ENCODE data around the gene RSBN1L.

The RSBN1L gene

DNA sequence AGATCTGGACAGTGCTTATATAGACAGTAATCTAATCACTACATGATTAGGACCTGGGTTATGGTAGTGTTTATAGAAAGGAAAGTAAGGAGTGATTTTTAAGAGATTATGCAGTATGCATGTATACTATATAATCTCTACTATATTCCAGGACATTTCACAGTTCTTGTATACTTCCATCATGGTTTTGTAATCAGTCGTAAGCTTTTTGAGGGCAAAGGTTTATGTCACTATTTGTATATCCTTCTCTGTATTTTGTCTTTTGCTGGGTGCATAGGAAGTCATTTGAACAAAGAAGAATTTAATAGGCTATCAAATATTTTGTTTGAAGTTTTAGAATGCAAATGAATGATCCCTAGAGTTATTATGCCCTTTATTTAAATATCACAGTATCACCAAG lies 39.2 kb downstream of the RSBN1L start:
- H3K27ac ChIP-seq: no peak overlapping the region
- TF ChIP-seq, protein P1, sequence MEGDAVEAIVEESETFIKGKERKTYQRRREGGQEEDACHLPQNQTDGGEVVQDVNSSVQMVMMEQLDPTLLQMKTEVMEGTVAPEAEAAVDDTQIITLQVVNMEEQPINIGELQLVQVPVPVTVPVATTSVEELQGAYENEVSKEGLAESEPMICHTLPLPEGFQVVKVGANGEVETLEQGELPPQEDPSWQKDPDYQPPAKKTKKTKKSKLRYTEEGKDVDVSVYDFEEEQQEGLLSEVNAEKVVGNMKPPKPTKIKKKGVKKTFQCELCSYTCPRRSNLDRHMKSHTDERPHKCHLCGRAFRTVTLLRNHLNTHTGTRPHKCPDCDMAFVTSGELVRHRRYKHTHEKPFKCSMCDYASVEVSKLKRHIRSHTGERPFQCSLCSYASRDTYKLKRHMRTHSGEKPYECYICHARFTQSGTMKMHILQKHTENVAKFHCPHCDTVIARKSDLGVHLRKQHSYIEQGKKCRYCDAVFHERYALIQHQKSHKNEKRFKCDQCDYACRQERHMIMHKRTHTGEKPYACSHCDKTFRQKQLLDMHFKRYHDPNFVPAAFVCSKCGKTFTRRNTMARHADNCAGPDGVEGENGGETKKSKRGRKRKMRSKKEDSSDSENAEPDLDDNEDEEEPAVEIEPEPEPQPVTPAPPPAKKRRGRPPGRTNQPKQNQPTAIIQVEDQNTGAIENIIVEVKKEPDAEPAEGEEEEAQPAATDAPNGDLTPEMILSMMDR (conservative IDR thresholded peaks at IDR 0.05): no peak

GRCh38 chr7:77736991-77737390 lies 40.7 kb downstream of the RSBN1L start:
- TF ChIP-seq, protein P1 (conservative IDR thresholded peaks at IDR 0.05): no peak

GRCh38 chr7:77738382-77738781 lies 42.1 kb downstream of the RSBN1L start:
- no peak overlapping the region for H3K27ac ChIP-seq
- TF ChIP-seq, protein P1 (conservative IDR thresholded peaks at IDR 0.05): no peak

More at GRCh38 chr7:77736991-77737390, 40.7 kb downstream of the RSBN1L start:
- no peak overlapping the region for H3K27ac ChIP-seq

GRCh38 chr7:77738871-77739270 lies 42.6 kb downstream of the RSBN1L start:
- H3K27ac ChIP-seq: no peak overlapping the region
- TF ChIP-seq, protein P1 (conservative IDR thresholded peaks at IDR 0.05): no peak

DNA sequence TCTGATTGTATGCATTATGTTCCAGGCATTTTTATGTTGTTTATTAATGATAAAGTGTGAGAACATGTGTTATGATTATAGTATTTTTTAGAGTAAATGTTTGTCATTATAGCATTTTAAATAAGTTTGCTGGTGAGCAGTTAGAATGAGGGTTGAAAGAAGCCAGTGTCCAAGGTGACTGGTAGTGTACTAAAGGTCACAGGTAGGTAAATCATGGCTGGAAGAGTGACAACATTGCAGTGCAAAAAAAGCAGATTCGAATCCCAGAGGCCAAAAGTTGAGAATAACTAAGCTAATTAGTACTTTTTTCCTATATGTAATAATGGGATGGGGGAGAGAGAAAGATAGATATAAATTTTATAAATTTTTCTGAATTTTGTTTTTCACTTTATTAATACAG lies 44.0 kb downstream of the RSBN1L start:
- TF ChIP-seq, protein P1 (conservative IDR thresholded peaks at IDR 0.05): no peak
- H3K27ac ChIP-seq: no peak overlapping the region

DNA sequence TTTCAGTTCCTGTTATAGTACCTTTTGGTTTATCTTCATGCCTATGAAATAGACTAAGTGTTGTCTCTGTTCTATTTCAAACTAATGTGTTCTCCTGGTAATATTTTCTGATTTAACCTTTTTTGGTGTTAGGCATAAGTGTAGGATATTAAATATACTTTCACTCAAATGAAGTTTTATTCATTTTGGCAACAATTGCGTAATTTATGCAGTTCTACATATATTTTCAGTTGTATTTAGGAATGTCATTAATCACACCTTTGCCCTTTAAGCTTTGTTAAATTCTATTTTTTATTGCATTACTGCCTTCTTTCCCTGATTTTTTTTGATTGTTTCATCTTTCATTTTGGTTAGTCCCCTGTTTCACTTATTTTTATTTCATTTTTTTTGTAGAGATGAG lies 47.3 kb downstream of the RSBN1L start:
- no peak overlapping the region for H3K27ac ChIP-seq
- TF ChIP-seq, protein P1 (conservative IDR thresholded peaks at IDR 0.05): no peak

DNA sequence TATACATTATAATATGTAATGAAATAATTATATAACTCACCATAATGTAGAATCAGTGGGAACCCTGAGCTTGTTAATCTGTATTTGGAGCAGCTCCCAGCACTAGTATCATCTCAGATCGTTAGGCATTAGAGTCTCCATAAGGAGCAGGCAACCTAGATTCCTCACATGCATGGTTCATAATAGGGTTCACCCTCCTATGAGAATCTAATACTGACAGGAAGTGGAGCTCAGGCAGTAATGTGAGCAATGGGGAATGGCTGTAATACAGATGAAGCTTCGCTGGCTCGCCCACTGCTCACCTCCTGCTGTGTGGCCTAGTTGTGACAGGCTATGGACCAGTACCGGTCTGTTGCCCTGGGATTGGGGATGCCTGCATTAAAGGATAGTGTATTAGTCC lies 49.5 kb downstream of the RSBN1L start:
- H3K27ac ChIP-seq: no peak overlapping the region
- TF ChIP-seq, protein P1 (conservative IDR thresholded peaks at IDR 0.05): no peak
